ENCODE data around the gene PCBP4.
A peak's percentile ranks its signal among the peaks of the same experiment; 100 is the strongest.

Gene PCBP4

DNA sequence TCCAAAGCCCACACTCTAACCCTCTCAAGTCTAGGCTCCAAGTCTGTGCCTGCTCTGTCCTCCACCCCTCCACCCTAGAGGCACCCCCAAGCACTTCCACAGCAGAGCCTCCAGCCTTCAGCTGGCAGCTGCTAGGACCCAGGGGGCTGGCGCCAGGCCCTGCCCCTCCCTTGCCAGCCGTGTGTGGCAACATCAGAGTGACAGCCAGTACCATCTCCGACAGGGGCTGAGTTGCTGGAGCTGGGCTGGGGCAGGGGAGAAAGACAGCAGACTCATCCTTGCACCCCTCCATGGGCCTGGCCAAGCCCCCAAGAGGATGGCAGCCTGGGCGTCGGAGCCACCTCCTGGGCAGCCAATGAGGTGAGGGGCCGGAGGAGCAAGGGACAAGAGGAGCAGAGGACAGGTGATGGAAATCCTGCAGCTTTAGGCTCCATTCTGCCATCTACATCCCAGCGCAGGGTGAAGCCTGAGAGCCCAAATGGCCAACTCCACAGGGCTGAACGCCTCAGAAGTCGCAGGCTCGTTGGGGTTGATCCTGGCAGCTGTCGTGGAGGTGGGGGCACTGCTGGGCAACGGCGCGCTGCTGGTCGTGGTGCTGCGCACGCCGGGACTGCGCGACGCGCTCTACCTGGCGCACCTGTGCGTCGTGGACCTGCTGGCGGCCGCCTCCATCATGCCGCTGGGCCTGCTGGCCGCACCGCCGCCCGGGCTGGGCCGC, 11.9 kb downstream of the PCBP4 start, which contains the start of gene GPR62:
GPR62 (plus strand) TSS at position 207 of the 718 bp plus-strand sequence; CDS start at position 479, 272 bp downstream.
- DNase-seq (ENCODE audit: low read depth) = no peak

DNA sequence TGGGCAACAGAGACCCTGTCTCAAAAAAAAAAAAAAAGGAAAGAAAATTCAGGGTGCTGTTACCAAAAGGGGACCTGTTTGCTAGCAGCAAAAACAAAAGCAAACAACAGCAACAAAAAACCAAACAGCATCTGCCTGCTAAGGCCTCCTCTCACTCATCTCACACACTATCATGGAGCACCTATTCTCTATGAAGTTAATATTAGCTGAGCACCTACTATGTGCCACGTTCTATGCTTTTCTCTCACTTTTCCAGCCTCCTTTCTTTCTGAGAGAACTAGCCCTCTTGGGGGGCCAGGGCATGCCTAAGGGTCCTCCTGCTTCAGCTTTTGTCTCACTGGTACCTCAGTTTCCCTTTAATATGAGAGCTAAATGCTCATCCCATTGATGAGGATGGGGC, 12.5 kb downstream of the PCBP4 start:
- no peak for DNase-seq (ENCODE audit: low read depth)

GRCh38 chr3:51954105-51954504, 13.1 kb downstream of the PCBP4 start:
- DNase-seq (ENCODE audit: low read depth) = no peak

DNA sequence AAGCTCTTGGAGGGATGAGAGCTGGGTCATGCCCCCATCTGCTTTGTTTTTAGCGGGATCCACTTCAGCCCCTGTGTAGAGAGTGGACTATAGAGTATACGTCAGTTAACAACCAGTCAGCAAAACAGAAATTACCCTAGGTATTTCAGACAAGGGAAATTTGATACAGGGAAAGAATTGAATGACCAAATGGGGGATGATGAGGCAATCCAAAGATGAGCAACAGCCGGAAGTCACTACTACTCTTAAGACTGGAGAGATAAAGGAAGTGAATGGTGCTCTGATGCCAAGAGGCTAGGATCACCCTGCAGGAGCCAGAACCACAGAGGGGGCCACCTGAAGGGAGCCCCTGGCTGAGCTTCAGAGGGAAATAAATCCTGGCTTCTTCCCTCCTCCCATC, 13.8 kb downstream of the PCBP4 start:
- no peak for DNase-seq (ENCODE audit: low read depth)

DNA sequence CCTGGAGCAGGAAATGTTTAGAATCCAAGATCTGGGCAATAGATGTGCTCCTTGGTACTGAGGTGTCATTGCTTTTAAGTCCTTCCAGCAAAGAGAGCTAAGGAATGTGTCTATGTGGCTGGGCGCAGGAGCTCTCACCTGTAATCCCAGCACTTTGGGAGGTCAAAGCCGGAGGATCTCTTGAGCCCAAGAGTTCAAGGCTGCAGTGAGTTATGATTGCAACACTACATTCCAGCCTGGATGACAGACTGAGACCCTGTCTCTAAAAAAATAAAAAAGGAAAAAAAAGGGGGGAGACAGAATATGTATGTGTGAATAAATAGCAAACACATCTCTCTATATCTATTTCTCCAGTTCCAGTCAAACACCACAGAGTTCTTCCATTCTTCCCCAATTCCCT, 16.4 kb downstream of the PCBP4 start:
- DNase-seq (ENCODE audit: low read depth) = no peak

DNA sequence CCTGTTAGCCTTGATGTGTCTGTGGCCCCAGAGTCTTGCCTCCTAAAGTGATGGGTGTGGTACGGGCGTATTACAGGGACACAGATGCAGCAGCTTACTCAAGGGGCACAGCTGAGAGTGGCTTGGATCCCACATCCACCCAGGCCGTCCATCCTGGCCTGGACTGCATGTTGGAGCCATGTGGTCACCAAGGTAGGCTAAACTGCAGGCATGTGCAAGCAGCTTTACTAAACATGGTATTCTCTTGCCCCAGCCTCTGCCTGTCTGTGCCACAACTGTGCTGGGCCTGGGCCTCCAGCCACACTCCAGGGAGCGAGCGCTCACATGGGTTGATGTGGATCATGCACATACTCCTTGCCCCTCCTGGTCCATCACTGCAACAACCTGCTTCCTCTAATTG, 18.1 kb downstream of the PCBP4 start:
- DNase-seq (ENCODE audit: low read depth) = no peak

DNA sequence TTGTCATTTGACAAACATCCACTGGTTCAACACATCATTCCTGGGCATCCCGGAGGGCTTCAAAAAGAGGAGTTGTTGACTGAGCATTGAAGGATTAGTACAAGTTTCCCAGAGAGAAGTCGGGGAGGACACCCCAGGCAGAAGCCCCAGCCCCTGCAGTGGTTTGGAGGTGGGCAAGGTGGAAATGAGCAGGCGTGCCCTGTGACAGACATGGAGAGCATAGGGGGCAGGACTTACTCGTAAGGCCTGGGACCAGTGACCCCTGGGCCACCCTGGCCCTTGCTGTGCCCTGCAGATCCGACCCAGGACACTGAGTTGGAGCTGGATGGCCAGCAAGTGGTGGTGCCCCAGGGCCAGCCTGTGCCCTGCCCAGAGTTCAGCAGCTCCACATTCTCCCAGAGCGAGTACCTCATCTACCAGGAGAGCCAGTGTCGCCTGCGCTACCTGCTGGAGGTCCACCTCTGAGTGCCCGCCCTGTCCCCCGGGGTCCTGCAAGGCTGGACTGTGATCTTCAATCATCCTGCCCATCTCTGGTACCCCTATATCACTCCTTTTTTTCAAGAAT, 19.2 kb downstream of the PCBP4 start:
- DNase-seq (ENCODE audit: low read depth) = no peak

GRCh38 chr3:51947215-51947900, 19.9 kb downstream of the PCBP4 start:
- DNase-seq (ENCODE audit: low read depth) = no peak

DNA sequence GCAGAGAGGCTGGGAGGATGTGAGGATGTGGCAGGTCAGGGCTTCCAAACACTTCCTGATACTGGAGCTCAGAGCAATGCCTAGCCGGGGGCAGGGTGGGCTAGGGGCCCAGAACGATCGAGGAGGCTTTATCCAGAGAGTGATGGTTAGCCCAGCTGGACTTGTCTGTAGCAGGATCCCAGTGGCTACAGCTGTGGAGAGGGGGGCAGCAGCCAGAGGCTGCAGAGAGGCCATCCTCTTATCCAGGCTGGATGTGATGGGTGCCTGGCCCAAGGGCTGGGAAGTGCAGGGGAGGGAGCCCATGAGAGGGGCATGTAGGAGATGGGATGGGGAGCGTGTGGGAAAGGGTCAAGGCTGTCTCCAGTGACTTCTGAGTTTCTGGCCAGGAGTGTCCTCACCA, 20.5 kb downstream of the PCBP4 start:
- DNase-seq (ENCODE audit: low read depth) = no peak

GRCh38 chr3:51945926-51946705, 21.1 kb downstream of the PCBP4 start:
- no peak for DNase-seq (ENCODE audit: low read depth)

- no peak for DNase-seq (ENCODE audit: low read depth)
Measured at GRCh38 chr3:51945031-51945840, 22.0 kb downstream of the PCBP4 start.

DNA sequence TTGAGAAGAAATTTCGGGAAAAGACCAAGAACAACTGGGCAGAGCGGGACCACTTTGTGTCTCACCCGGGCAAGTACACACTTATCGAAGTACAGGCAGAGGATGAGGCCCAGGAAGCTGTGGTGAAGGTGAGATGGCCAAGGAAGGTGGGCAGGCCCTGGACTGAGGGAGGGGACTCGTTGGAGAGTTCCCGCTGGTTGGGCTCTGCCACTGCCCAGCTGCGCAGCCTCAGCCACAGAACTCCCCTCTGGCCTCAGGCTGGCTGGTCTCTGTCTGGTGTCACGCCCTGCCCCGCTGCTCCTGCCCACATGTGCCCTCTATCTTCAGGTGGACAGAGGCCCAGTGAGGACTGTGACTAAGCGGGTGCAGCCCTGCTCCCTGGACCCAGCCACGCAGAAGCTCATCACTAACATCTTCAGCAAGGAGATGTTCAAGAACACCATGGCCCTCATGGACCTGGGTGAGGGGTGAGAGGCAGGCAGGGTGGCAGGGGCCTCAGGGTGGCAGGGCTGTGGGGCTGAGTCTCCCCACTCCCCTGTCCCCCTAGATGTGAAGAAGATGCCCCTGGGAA, 22.7 kb downstream of the PCBP4 start:
- DNase-seq (ENCODE audit: low read depth) = no peak

DNA sequence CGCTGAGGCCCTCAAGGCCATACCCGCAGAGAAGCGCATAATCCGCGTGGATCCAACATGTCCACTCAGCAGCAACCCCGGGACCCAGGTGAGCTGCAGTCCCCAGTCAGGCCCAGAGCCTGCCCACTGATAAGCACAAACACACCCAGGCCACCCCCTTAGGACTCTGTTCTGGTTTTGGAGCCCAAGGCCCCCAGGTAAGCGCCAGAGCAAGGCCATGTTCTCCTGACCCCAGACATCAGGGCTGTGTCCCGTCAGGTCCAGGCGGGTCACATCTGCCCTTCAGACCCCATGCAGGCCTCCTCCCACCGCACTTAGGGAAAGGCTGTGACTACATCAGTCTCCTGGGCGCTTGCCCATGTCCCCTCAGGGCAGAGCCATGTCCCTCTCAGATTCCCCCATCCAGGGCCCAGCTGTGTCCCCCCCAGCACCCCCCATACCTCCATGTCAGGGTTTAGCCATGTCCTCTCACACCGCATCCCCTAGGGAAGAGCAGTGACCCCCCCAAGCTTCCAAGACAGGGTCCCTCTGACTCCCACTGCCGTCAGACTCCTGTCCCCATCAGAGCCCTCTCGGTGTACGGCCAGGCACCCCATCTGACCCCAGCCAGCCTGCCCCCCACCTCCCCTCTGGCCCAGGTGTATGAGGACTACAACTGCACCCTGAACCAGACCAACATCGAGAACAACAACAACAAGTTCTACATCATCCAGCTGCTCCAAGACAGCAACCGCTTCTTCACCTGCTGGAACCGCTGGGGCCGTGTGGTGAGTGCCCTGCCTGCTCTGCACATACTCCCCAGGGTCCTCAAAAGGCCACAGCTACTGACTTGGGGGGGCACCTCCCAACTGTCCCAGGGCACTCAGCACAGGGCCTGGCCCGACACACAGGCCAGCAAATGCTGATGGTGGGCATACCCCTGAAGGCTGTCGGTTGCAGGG, 23.5 kb downstream of the PCBP4 start:
- DNase-seq (ENCODE audit: low read depth) = no peak

- DNase-seq (ENCODE audit: low read depth) = peak; percentile 31
Measured at GRCh38 chr3:51942603-51943450, 24.4 kb downstream of the PCBP4 start.

DNA sequence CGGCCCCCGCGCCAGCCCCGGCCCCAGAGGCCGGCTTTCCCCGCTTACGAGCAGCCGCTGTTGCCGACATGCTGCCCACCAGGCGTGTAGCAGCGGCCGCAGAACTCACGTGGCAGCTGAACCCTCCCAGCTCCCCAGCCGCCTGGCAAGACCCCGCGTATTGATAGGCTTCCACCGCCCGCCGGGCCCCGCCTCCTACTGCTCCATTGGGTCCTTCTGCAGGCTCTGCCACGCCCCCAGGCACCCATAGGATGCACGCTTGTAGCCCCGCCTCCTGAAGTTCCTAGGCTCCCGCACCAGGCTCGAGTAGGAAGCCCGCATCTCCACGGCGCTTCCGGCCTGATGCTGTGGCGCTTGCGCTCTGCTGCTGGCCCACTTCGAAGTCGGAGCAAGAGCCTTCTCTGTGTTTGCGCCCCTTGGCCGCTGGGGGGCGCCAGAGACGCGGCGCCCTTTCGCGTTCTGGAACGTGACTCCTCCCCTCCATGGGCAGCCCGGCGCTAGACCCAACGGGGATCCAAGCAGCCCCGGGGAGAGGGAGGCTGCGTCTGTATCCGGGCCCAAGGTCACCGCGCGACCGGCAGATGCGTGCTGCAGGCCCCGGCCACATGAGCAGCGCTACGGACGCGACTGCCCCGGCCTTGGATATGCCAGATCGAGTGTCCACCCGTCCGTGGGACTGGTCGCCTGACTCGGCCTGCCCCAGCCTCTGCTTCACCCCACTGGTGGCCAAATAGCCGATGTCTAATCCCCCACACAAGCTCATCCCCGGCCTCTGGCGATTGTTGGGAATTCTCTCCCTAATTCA, 25.3 kb downstream of the PCBP4 start, which contains the start of the genes PARP3 and RRP9:
PARP3 (plus strand) TSS at position 566 of the 805 bp plus-strand sequence. CDS start 993 bp downstream, outside the sequence.
RRP9 (minus strand) TSS at position 107 of the 805 bp plus-strand sequence; CDS start at position 70, 37 bp downstream.
- peak; percentile 100 for DNase-seq (ENCODE audit: low read depth)

DNA sequence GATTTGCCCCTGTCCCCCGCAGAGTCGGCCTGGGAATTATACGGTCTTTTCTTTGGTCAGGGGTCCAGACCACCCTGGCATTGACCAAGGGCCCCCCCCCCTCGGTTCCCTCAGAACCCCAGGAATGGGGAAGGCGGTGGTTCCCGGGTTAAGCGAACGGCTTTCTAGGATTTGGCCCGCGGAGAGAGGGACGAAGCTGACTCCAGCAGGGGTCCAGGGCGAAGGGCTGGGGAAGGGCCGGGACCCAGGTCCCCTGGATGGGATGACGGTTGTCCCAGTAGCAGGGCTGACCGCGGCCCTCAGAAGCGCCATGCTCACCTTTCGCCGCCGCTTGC, 25.8 kb downstream of the PCBP4 start:
- no peak for DNase-seq (ENCODE audit: low read depth)

DNA sequence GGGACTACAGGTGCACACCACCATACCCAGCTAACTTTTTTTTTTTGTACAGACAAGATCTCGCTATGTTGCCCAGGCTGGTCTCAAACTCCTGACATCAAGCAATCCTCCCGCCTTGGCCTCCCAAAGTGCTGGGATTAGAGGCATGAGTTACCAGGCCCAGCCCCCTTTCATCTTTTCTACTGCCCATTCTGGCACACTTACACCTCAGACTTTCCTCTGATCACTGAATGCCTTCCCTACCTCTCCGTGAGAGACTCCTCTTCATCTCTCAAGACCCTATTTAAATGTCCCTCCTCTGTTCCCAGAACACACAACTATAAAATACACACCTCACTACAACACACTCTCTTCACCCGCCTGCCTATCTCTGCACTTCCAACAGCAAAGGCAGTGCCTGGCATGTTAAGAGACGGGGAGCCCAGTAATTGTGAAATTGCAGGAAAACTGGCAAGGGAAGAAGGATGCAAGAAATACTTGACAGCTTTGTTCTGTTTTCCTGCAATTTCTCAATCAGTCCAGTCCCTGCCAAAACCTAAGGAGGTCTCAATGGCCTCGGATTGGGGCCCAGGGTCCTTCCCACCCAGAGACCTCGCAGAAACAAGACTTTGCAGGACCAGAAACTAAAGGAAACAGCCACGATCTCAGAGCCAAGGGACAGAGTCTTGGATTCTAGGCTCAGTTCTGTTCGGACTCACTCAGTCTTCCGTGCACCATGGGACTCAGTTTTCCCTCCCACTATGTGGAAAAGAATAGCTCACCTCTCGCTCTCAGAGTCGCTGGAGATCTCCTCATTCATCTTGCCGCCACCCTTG, 26.4 kb downstream of the PCBP4 start:
- no peak for DNase-seq (ENCODE audit: low read depth)
